Activated CD8-positive, alpha-beta T cell treated with anti-CD3 and anti-CD28 coated beads, Interleukin-2, amount 10 ng/mL, durations not matched to agents 7 days and 5 days (primary cell): ENCODE measurements around the gene FAM13A. TPM values are rescaled to one million over a fixed set of nuclear protein-coding genes. Genes with fewer than 3 reads are reported as not detected.

Source experiments
- ATAC-seq: fragments of 150-1000 bp; cut with Tn5 transposase; one replicate; pipeline ENCODE4 v1.10.0; 2021; ENCODE audit warnings: moderate library complexity
- CTCF ChIA-PET: fragments of 350-600 bp; sonication (Branson Sonifier 250); formaldehyde crosslinking; loops from one replicate; lab custom pipeline; 2021; ENCODE audit warnings: antibody characterized with exemption; lab: Charles Lee
- POLR2A ChIA-PET: fragments of 350-600 bp; sonication (Branson Sonifier 250); formaldehyde crosslinking; loops from one replicate; lab custom pipeline; 2021; ENCODE audit warnings: antibody characterized with exemption; lab: Charles Lee
- DNase-seq: peaks from one replicate; pipeline ENCODE4 v3.0.0-alpha.2; 2020
- H3K27ac Mint-ChIP-seq: one replicate; pipeline ENCODE4 v1.8.0; 2021; ENCODE audit warnings: mild to moderate bottlenecking, mixed read lengths
- H3K27me3 Mint-ChIP-seq: one replicate; pipeline ENCODE4 v1.8.0; 2021; ENCODE audit warnings: low read depth, mixed read lengths
- H3K36me3 Mint-ChIP-seq: one replicate; pipeline ENCODE4 v1.8.0; 2021; ENCODE audit warnings: low read depth, mixed read lengths
- H3K4me1 Mint-ChIP-seq: one replicate; pipeline ENCODE4 v1.8.0; 2021; ENCODE audit warnings: low read depth, mixed read lengths
- H3K4me3 Mint-ChIP-seq: one replicate; pipeline ENCODE4 v1.8.0; 2021; ENCODE audit warnings: mild to moderate bottlenecking, mixed read lengths
- H3K9me3 Mint-ChIP-seq: one replicate; pipeline ENCODE4 v1.8.0; 2022; ENCODE audit warnings: mixed read lengths; ENCODE audit not compliant: insufficient read depth
- total RNA-seq, 2 experiments: library from RNA; stranded (reverse); gene quantifications; one replicate each; pipeline ENCODE4 v1.2.3, GENCODE V29; 2021

FAM13A gene
- total RNA-seq, 2 experiments from 2014 or later = 4.5 to 4.7 TPM

- no peaks in the 10 kb centered on the region for H3K36me3 Mint-ChIP-seq
- peaks cover under 1% of the 10 kb centered on the region for H3K4me1 Mint-ChIP-seq
- no peaks in the 10 kb centered on the region for H3K9me3 Mint-ChIP-seq
- H3K27ac Mint-ChIP-seq = no peak overlapping the region
- H3K4me3 Mint-ChIP-seq = no peak overlapping the region
- CTCF ChIA-PET = interaction anchor here (1.2 kb wide), 1 partner anchor 258 kb away, joined by 3 read pairs; no protein-coding TSS in a partner anchor
- POLR2A ChIA-PET = no interaction called here
- H3K27me3 Mint-ChIP-seq = peaks cover 23% of the 10 kb centered on the region
- ATAC-seq (no peak), DNase-seq (no peak)
These were observed 259.3 kb downstream of the FAM13A start for GRCh38 chr4:88797725-88798124.

- ChIA-PET CTCF (interaction anchor here (2.3 kb wide), 1 partner anchor 257 kb away, joined by 10 read pairs; no protein-coding TSS in a partner anchor), POLR2A (no interaction called here)
- no peaks in the 10 kb centered on the region for H3K36me3 Mint-ChIP-seq
- no peak for ATAC-seq
- peaks cover 17% of the 10 kb centered on the region for H3K27me3 Mint-ChIP-seq
- H3K9me3 Mint-ChIP-seq = no peaks in the 10 kb centered on the region
- no peak overlapping the region for H3K27ac Mint-ChIP-seq
- H3K4me3 Mint-ChIP-seq = no peak overlapping the region
- no peak for DNase-seq
- peaks cover 8% of the 10 kb centered on the region for H3K4me1 Mint-ChIP-seq
These were observed 260.4 kb downstream of the FAM13A start for GRCh38 chr4:88796545-88796944.

GRCh38 chr4:88794952-88795351, 262.0 kb downstream of the FAM13A start:
- no peak overlapping the region for H3K4me3 Mint-ChIP-seq
- H3K4me1 Mint-ChIP-seq = peaks cover 8% of the 10 kb centered on the region
- no peak overlapping the region for H3K27ac Mint-ChIP-seq
- H3K9me3 Mint-ChIP-seq = no peaks in the 10 kb centered on the region
- DNase-seq (no peak), ATAC-seq (no peak)
- ChIA-PET POLR2A (no interaction called here), CTCF (interaction anchor here (2.3 kb wide), 1 partner anchor 255 kb away, joined by 10 read pairs; no protein-coding TSS in a partner anchor)
- H3K27me3 Mint-ChIP-seq = peaks cover 13% of the 10 kb centered on the region
- no peaks in the 10 kb centered on the region for H3K36me3 Mint-ChIP-seq

GRCh38 chr4:88794087-88794690, 262.8 kb downstream of the FAM13A start:
- Mint-ChIP-seq H3K36me3 (no peaks in the 10 kb centered on the region), H3K27me3 (peaks cover 11% of the 10 kb centered on the region), H3K27ac (no peak overlapping the region), H3K9me3 (no peaks in the 10 kb centered on the region), H3K4me3 (no peak overlapping the region), H3K4me1 (peaks cover 8% of the 10 kb centered on the region)
- CTCF ChIA-PET = interaction anchor here (0.5 to 2.3 kb wide), 2 partner anchors 23 to 255 kb away, joined by 4 to 10 read pairs; no protein-coding TSS in a partner anchor
- ATAC-seq = no peak
- DNase-seq = no peak
- POLR2A ChIA-PET = no interaction called here

DNA sequence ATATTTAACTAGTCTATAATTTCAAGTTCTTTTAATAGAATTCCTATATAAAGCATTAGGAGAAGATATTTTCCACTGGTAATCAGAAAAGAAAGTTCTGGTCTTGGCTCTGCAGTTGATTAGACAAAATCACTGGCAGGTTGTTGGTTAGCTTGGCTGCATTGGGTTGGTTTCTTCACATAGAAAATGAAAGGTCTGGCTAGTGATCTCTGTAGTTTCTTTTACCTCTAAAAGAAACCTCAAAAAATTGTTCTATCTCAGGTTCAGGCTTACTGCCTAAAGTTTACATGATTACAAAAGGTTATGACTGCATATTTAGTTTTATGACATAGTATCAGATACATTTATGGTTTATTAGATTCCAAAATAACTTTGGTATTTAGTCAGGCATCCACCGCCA, 263.5 kb downstream of the FAM13A start:
- Mint-ChIP-seq H3K9me3 (no peaks in the 10 kb centered on the region), H3K27ac (no peak overlapping the region), H3K4me1 (peaks cover 8% of the 10 kb centered on the region), H3K27me3 (peaks cover 9% of the 10 kb centered on the region), H3K4me3 (no peak overlapping the region), H3K36me3 (no peaks in the 10 kb centered on the region)
- ATAC-seq (no peak), DNase-seq (no peak)
- CTCF ChIA-PET = interaction anchor here (3.7 kb wide), 1 partner anchor 253 kb away, joined by 21 read pairs; no protein-coding TSS in a partner anchor
- POLR2A ChIA-PET = no interaction called here

DNA sequence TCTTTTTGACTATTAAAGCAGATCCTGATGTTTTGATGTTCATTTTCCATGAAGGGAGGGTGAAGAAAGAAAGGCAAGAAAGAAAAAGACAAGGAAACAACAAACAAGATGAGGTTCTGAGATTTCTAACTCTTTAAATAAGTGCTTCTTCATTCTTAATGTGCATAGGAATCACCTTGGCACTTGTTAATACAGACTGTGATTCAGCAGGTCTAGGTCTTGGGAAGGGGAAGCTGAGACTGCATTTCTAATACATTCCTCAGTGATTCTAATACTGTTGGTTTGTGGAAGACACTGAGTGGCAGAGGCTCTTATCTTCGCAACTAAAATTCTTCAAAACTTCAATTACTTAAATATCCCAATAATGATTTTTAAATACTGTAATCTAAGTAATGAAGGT, 264.2 kb downstream of the FAM13A start:
- CTCF ChIA-PET = interaction anchor here (3.7 kb wide), 1 partner anchor 253 kb away, joined by 21 read pairs; no protein-coding TSS in a partner anchor
- Mint-ChIP-seq H3K36me3 (peaks cover under 1% of the 10 kb centered on the region), H3K4me1 (peaks cover 8% of the 10 kb centered on the region), H3K27ac (no peak overlapping the region), H3K9me3 (no peaks in the 10 kb centered on the region), H3K27me3 (peaks cover 4% of the 10 kb centered on the region), H3K4me3 (no peak overlapping the region)
- no peak for ATAC-seq
- DNase-seq = no peak
- POLR2A ChIA-PET = no interaction called here

DNA sequence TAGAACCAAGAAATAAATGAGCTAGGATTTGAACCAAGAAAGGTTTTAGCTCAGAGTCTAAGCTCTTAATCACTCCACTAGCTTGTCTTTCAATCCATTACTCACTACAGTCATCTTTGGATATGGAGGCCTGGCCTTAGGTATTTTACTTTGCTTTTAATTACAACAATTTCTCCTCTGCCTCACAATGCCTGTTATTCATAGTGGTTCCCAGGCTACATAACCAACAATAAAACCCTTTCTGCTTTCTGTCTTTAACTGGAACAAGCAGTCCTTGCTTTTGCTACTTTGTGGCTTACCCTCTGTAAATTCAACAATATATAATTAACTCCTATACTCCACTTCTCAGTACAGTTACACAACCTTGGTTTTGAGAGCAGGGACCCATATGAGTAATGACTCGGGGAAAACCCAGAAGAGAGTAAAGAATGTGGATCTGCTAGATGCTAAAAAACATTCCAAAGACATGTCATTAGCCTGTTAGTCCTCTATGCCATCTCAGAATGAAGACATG, 264.7 kb downstream of the FAM13A start:
- ChIA-PET POLR2A (no interaction called here), CTCF (interaction anchor here (0.9 to 3.7 kb wide), 4 partner anchors 119 to 265 kb away, joined by 3 to 21 read pairs (median 6); no protein-coding TSS in a partner anchor)
- Mint-ChIP-seq H3K4me3 (no peak overlapping the region), H3K36me3 (peaks cover 3% of the 10 kb centered on the region), H3K27ac (no peak overlapping the region), H3K27me3 (peaks cover under 1% of the 10 kb centered on the region), H3K9me3 (no peaks in the 10 kb centered on the region), H3K4me1 (peaks cover 8% of the 10 kb centered on the region)
- DNase-seq (no peak), ATAC-seq (no peak)

- ChIA-PET POLR2A (no interaction called here), CTCF (interaction anchor here (0.8 to 3.7 kb wide), 5 partner anchors 20 to 266 kb away, joined by 3 to 21 read pairs (median 3); no protein-coding TSS in a partner anchor)
- ATAC-seq (no peak), DNase-seq (no peak)
- H3K4me1 Mint-ChIP-seq = peaks cover 8% of the 10 kb centered on the region
- no peak overlapping the region for H3K4me3 Mint-ChIP-seq
- H3K27ac Mint-ChIP-seq = no peak overlapping the region
- no peaks in the 10 kb centered on the region for H3K9me3 Mint-ChIP-seq
- H3K36me3 Mint-ChIP-seq = peaks cover 3% of the 10 kb centered on the region
- no peaks in the 10 kb centered on the region for H3K27me3 Mint-ChIP-seq
These were observed 265.7 kb downstream of the FAM13A start for GRCh38 chr4:88791274-88791673.

DNA sequence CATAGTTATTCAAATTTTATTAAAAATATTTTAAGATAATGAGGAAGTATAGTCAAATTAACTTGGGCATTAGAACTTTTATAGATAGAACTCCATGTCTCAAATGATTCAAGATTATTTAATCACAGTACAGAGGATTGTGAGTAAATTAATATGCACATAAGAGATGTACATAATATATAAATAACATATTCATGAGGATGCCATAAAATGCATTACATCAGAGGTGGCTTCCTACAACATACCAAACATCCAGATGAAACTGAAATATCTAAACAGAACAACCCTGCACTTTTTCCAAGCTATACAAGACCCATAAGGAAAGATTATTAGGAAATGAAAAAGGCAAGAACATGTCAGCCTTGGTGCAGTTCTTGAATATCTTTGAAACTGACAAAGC, 268.1 kb downstream of the FAM13A start:
- ChIA-PET POLR2A (no interaction called here), CTCF (no interaction called here)
- DNase-seq (no peak), ATAC-seq (no peak)
- peaks cover 3% of the 10 kb centered on the region for H3K36me3 Mint-ChIP-seq
- peaks cover 2% of the 10 kb centered on the region for H3K27me3 Mint-ChIP-seq
- H3K9me3 Mint-ChIP-seq = no peaks in the 10 kb centered on the region
- H3K27ac Mint-ChIP-seq = no peak overlapping the region
- peaks cover 8% of the 10 kb centered on the region for H3K4me1 Mint-ChIP-seq
- no peak overlapping the region for H3K4me3 Mint-ChIP-seq

DNA sequence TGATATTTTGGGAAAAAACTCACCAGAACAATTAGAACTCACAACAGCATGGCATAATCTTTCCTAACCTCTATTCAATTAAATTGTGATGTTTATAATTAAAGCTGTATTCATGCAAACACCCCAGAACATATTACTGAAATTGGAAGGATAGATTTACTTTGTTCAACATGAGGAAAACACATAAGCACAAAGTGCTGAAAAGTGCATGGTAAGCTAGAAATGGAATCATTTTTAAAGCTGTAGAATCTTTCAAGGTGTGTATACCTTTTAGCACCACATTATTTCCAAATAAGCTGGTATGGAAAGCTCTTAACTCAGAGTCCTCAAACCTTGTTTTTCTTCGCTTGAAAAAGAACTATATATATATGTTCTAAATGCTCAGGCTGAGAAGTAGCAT, 268.6 kb downstream of the FAM13A start:
- ChIA-PET POLR2A (no interaction called here), CTCF (no interaction called here)
- H3K27ac Mint-ChIP-seq = no peak overlapping the region
- ATAC-seq = no peak
- no peak for DNase-seq
- H3K36me3 Mint-ChIP-seq = peaks cover 3% of the 10 kb centered on the region
- H3K4me1 Mint-ChIP-seq = peaks cover 8% of the 10 kb centered on the region
- peaks cover 2% of the 10 kb centered on the region for H3K27me3 Mint-ChIP-seq
- H3K4me3 Mint-ChIP-seq = no peak overlapping the region
- no peaks in the 10 kb centered on the region for H3K9me3 Mint-ChIP-seq

DNA sequence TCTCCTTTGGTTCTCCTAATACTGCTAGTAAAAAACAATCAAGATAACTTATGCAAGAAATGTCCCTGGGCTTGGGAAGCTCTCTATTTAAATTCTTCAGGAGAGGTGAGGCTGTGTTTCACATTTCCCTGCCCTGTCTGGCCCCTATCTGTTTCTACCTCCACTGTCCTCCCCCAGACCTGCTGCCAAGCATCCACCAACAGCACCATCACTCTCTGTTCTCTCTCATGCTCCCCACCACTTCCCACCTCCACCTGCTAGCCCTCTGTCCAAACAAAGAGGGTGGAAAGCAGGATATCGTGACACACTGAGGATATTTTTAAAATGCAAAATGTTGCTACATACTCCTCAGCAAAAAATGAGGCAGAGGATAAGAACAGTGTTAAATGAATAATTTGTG, 271.0 kb downstream of the FAM13A start:
- CTCF ChIA-PET = no interaction called here
- Mint-ChIP-seq H3K4me1 (no peaks in the 10 kb centered on the region), H3K4me3 (no peak overlapping the region), H3K27ac (no peak overlapping the region), H3K27me3 (peaks cover 2% of the 10 kb centered on the region), H3K9me3 (no peaks in the 10 kb centered on the region), H3K36me3 (peaks cover 3% of the 10 kb centered on the region)
- no peak for ATAC-seq
- POLR2A ChIA-PET = interaction anchor here (0.7 kb wide), 1 partner anchor 340 kb away, joined by 3 read pairs; no protein-coding TSS in a partner anchor
- DNase-seq = no peak

DNA sequence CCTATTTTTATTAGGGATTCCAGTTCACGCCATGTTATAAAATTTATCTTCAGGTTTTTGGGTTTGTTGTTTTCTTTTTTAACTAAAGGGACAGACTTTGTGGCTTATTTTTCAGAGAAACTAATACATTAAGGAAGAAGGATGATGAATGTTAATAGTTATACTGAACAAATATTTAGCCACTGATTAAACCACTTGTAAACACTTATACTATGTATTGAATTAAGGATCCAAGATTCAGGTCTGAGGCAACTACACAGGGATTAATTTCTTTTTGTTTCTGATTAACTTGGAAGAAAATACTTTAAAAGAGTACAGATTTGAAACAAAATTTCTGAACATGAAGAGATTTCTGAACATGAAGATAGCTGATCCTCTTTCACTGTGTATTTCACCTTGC, 276.6 kb downstream of the FAM13A start:
- no peaks in the 10 kb centered on the region for H3K4me1 Mint-ChIP-seq
- ChIA-PET POLR2A (no interaction called here), CTCF (interaction anchor here (0.6 kb wide), 1 partner anchor 10 kb away, joined by 3 read pairs; no protein-coding TSS in a partner anchor)
- no peaks in the 10 kb centered on the region for H3K9me3 Mint-ChIP-seq
- no peaks in the 10 kb centered on the region for H3K36me3 Mint-ChIP-seq
- no peak overlapping the region for H3K27ac Mint-ChIP-seq
- no peaks in the 10 kb centered on the region for H3K27me3 Mint-ChIP-seq
- H3K4me3 Mint-ChIP-seq = no peak overlapping the region
- ATAC-seq = no peak
- no peak for DNase-seq
